ENCODE results near the gene TBL1XR1. TPM values are rescaled to one million over a fixed set of nuclear protein-coding genes. Genes with fewer than 3 reads are reported as not detected.

TBL1XR1 gene
- total RNA-seq, 1 donor from 2014 or later = 243 TPM

GRCh38 chr3:177045767-177046166 is 151.5 kb downstream of the TBL1XR1 start:
- no peak for DNase-seq (ENCODE audit: low spot score in 2 of 2, unreplicated experiment in 2 of 2)
- Mint-ChIP-seq H3K36me3 (peaks cover 61% of the 10 kb centered on the region), H3K27ac (no peak overlapping the region), H3K27me3 (ENCODE audit: low read depth) (no peaks in the 10 kb centered on the region), H3K4me1 (peaks cover 3% of the 10 kb centered on the region), H3K4me3 (no peak overlapping the region), H3K9me3 (peaks cover 19% of the 10 kb centered on the region)
- no peak for TF ChIP-seq CTCF (IDR thresholded peaks at IDR 0.05; ENCODE audit: unreplicated experiment)

DNA sequence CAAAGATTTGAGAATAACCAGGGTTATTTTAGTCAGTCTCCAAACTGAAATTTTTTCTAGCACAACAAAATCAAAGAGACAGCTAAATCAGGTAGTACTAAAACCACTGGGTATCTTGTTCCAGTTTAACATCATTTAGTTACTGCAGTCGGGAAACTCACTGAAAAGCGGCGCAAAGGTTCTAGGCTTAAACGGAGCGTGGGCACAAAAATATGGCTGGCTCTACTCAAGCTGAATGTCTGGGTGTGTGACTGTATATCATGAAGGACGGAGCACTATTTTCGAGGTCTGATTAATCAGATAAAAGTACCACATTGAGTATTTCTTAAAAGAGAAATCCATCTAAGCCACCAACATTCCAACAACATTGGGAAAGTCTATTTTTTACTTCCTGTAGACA is 152.1 kb downstream of the TBL1XR1 start:
- Mint-ChIP-seq H3K4me1 (peaks cover 4% of the 10 kb centered on the region), H3K27me3 (ENCODE audit: low read depth) (no peaks in the 10 kb centered on the region), H3K4me3 (no peak overlapping the region), H3K9me3 (peaks cover 19% of the 10 kb centered on the region), H3K27ac (no peak overlapping the region), H3K36me3 (peaks cover 63% of the 10 kb centered on the region)
- no peak for TF ChIP-seq CTCF (IDR thresholded peaks at IDR 0.05; ENCODE audit: unreplicated experiment)
- no peak for DNase-seq (ENCODE audit: low spot score in 2 of 2, unreplicated experiment in 2 of 2)

- Mint-ChIP-seq H3K4me3 (no peak overlapping the region), H3K27me3 (ENCODE audit: low read depth) (no peaks in the 10 kb centered on the region), H3K9me3 (peaks cover 19% of the 10 kb centered on the region), H3K36me3 (peaks cover 68% of the 10 kb centered on the region), H3K4me1 (peaks cover 9% of the 10 kb centered on the region), H3K27ac (peak overlapping the region; percentile 33)
- no peak for DNase-seq (ENCODE audit: low spot score in 2 of 2, unreplicated experiment in 2 of 2)
- no peak for TF ChIP-seq CTCF (IDR thresholded peaks at IDR 0.05; ENCODE audit: unreplicated experiment)
These were observed 155.3 kb downstream of the TBL1XR1 start for GRCh38 chr3:177041730-177042551.

DNA sequence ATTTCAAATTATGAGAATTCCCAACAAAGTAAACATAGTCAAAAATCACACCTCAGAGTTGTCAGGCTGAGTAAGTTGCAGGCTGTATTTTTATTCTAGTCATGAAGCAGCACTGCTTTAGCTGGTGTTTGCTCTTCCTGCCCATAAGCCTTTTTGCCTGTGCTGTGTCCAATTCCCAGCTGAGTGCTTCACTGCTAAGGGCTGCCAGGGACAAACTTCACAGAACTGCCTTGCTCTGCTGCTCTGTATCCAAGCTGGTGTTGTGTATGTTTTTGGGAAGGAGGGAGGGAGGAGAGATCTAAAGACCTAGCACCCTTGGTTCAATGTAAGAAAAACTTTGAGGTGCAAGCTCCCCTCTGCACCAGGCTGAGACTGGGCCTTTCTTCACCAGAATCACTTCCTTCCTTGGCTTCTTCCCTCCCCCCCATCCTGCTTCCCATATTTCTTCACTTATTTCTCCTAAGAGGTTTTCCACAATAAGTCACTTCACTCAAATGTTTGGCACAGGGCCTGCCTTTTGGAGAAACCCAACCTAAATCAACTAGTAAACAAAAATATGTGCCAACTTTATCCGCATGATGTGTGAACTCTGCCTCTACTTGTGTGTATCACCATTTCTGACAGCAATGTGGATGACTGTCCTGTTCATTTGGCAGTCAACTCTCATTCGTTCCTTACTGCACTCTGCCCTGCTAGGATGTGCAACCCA is 156.1 kb downstream of the TBL1XR1 start:
- Mint-ChIP-seq H3K27me3 (ENCODE audit: low read depth) (no peaks in the 10 kb centered on the region), H3K4me3 (no peak overlapping the region), H3K4me1 (peaks cover 9% of the 10 kb centered on the region), H3K9me3 (peaks cover 19% of the 10 kb centered on the region), H3K36me3 (peaks cover 68% of the 10 kb centered on the region), H3K27ac (peak overlapping the region; percentile 33)
- no peak for TF ChIP-seq CTCF (IDR thresholded peaks at IDR 0.05; ENCODE audit: unreplicated experiment)
- DNase-seq (ENCODE audit: low spot score in 2 of 2, unreplicated experiment in 2 of 2) = no peak

DNA sequence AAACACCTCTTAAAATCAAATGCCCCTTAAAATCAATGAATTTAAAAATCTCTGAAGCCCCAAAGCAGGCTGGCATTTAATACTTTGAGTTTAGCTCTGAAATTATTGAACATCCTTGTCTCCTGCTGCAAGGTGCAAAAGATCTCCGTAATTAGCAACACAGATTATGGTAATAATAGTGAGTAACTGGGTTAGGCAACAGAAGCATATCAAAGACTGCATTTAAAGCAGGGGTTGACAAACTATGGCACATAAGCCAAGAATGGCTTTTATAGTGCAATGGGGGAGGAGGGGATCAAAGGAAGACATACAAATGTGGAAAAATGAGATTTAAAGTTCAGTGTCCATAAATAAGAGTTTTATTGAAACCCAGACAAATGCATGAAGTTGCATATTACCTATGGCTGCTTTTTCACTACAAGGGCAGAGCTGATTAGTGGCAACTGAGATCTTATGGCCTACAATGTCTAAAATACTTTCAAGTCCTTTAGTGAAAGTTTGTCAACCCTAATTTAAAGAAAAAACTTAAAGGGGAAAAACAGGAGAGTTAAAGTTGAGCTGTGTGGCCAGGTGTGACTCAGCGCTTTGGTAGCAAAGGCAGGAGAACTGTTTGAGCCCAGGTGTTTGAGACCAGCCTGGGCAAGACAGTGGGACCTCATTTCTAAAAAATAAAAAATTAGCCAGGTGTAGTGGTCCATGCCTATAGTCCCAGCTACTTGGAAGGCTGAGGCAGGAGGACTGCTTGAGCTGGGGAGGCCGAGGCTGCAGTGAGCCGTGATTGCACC is 157.6 kb downstream of the TBL1XR1 start:
- H3K4me3 Mint-ChIP-seq = no peak overlapping the region
- no peaks in the 10 kb centered on the region for H3K27me3 Mint-ChIP-seq (ENCODE audit: low read depth)
- peaks cover 18% of the 10 kb centered on the region for H3K9me3 Mint-ChIP-seq
- no peak for TF ChIP-seq CTCF (IDR thresholded peaks at IDR 0.05; ENCODE audit: unreplicated experiment)
- no peak for DNase-seq (ENCODE audit: low spot score in 2 of 2, unreplicated experiment in 2 of 2)
- peak overlapping the region; percentile 28 for H3K27ac Mint-ChIP-seq
- peaks cover 65% of the 10 kb centered on the region for H3K36me3 Mint-ChIP-seq
- peaks cover 9% of the 10 kb centered on the region for H3K4me1 Mint-ChIP-seq

Data from mesothelial cell of epicardium (in vitro differentiated cells).